Measurements from ENCODE around the gene LAPTM5.
"Not testable (repeated sequence)": the region's sequence is repeated elsewhere in the genome, so short reads cannot be mapped to it uniquely, and the experiment has no call there.

Gene LAPTM5

GRCh38 chr1:30692201-30692947 is 65.2 kb downstream of the LAPTM5 start:
- no peak for DNase-seq

GRCh38 chr1:30691480-30691879 is 66.1 kb downstream of the LAPTM5 start:
- DNase-seq: no peak

- no peak for DNase-seq
Measured at GRCh38 chr1:30689901-30690645, 67.5 kb downstream of the LAPTM5 start.

- no peak for DNase-seq
Measured at GRCh38 chr1:30688920-30689794, 68.4 kb downstream of the LAPTM5 start.

GRCh38 chr1:30688516-30688915 is 69.1 kb downstream of the LAPTM5 start:
- DNase-seq: not testable (repeated sequence)

GRCh38 chr1:30687886-30688285 is 69.7 kb downstream of the LAPTM5 start:
- no peak for DNase-seq

- no peak for DNase-seq
Measured at GRCh38 chr1:30686236-30686935, 71.2 kb downstream of the LAPTM5 start.

GRCh38 chr1:30685796-30686165 is 71.8 kb downstream of the LAPTM5 start:
- no peak for DNase-seq

- no peak for DNase-seq
Measured at GRCh38 chr1:30684881-30685795, 72.4 kb downstream of the LAPTM5 start.

GRCh38 chr1:30684259-30684658 is 73.3 kb downstream of the LAPTM5 start:
- DNase-seq: no peak

GRCh38 chr1:30683699-30684098 is 73.9 kb downstream of the LAPTM5 start:
- no peak for DNase-seq
